ENCODE measurements around the gene SCIN.

SCIN gene

GRCh38 chr7:12683678-12684585 lies 113.4 kb downstream of the SCIN start:
- TF ChIP-seq GATA2 (IDR thresholded peaks at IDR 0.05; ENCODE audit: low read depth, low read length) (no peak), GATA3 (IDR thresholded peaks at IDR 0.05; ENCODE audit: low read depth, low read length) (no peak)

DNA sequence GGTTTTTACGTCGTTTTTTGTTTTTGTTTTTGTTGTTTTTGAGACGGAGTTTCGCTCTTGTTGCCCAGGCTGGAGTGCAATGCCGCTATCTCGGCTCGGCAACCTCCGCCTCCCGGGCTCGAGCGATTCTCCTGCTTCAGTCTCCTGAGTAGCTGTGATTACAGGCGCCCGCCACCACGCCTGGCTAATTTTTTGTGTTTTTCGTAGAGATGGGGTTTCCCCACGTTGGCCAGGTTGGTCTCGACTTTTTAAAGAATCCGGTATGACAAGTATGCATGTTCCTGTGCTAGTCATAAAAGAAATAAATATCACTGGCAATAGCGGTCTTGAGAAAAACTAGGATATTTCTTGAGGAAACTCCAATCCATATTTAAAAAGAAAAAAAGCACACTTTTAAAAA lies 114.2 kb downstream of the SCIN start:
- TF ChIP-seq GATA3 (IDR thresholded peaks at IDR 0.05; ENCODE audit: low read depth, low read length) (no peak), GATA2 (IDR thresholded peaks at IDR 0.05; ENCODE audit: low read depth, low read length) (no peak)

- TF ChIP-seq GATA3 (IDR thresholded peaks at IDR 0.05; ENCODE audit: low read depth, low read length) = no peak
- TF ChIP-seq GATA2 (IDR thresholded peaks at IDR 0.05; ENCODE audit: low read depth, low read length) = no peak
Observed at GRCh38 chr7:12685550-12685949, 115.0 kb downstream of the SCIN start.

DNA sequence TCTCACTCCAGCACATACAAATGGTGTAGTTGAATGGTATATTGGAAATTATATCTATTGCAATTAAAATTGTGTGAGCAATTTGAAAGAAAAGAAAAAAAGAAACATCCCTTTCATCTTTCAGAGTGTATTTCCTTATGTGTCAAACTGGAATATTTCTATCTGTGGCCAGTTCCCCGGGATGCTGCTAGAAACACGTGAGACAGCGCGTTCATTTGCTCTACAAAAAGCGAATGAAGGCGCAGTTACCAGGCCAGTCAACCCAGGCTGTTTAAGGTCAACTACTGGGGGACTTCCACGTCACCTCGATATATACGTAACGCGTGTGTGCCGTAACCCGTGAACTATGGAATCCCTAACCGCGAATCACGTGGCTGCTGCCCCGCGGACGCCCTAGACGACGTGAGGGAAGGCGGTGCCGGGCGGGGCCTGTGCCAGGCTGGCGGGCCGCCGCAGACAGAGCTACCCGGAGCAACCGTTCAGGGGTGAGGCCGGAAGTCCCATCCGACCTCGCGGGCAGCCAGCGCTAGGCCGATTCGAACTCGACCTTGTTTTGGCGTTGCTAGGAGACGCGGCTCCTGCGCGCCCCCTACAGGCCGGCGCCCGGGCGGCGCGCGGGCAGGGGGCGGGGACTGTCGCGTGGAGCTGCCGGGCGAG lies 115.8 kb downstream of the SCIN start:
- TF ChIP-seq GATA2 (IDR thresholded peaks at IDR 0.05; ENCODE audit: low read depth, low read length) (0 out of 2 replicates have a peak, but pooled peaks have one; percentile 7), GATA3 (IDR thresholded peaks at IDR 0.05; ENCODE audit: low read depth, low read length) (no peak)

DNA sequence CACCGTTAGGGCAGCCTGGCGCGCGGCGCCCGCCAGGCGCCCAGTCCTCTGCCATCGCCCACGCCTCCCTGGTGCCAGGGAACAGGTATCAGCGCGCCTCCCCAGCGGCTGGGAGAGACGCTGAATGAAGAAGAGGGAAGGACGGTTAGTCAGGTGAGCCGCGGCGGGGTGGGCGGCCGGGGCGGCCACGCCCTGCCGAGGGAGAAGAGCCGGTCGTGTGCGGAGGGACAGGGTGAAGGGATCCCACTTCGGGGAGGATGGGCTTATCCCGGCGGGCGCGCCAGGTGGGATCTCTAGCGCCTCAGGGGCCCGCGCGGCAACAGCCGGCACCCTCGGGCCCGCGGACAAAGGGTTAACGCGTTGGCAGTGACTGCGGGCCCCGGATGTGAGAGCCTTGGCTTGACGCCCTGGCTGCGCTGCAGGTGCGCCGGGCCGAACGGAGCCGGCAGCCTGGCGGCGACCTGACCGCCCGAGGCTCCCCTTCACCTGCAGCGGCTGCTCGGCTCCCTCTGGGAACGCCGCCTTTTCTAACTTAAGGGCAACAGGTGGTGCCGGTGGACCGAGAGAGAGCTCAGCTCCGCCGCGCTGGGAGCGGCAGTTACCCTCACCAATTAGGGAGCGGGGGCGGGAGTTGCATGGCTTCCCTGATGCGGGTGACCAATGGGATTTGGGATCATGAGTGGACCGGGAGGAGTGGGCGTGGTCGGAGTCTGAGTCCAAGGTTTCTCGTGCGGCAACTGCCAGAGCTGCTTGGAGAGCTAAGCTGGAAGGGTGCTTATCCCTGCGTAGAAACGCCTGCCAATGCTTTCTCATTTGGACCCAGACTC lies 116.6 kb downstream of the SCIN start, which contains the start of gene ARL4A:
Gene ARL4A, plus strand, starts transcription at position 743 of the 827 bp plus-strand sequence. CDS start 622 bp downstream, outside the sequence.
- no peak for TF ChIP-seq GATA3 (IDR thresholded peaks at IDR 0.05; ENCODE audit: low read depth, low read length)
- TF ChIP-seq GATA2 (IDR thresholded peaks at IDR 0.05; ENCODE audit: low read depth, low read length) = peak; percentile 1; the same call in 1 of the 2 replicates

DNA sequence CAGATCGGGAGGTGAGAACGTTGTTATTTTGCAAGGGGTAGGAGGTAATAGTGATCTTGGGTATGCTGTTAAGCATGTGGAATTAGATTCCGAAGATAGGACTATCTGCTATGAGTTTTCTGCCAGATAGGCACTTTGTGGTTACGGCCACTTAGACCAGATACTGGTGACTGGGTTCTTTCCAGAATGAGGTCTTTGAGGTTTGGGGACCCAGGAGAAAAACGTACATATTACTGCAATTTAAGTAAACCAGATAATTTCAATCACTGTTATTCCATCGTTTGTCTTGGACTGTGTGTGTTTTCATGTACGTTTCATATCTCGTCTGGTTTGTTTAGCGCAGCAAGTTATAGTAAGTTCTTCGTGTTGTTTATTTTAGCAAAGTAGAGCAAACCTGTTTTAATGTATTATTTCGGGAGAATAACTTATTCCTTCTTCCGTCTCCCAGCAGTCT lies 117.2 kb downstream of the SCIN start:
- TF ChIP-seq GATA3 (IDR thresholded peaks at IDR 0.05; ENCODE audit: low read depth, low read length) = no peak
- TF ChIP-seq GATA2 (IDR thresholded peaks at IDR 0.05; ENCODE audit: low read depth, low read length) = peak; percentile 58

DNA sequence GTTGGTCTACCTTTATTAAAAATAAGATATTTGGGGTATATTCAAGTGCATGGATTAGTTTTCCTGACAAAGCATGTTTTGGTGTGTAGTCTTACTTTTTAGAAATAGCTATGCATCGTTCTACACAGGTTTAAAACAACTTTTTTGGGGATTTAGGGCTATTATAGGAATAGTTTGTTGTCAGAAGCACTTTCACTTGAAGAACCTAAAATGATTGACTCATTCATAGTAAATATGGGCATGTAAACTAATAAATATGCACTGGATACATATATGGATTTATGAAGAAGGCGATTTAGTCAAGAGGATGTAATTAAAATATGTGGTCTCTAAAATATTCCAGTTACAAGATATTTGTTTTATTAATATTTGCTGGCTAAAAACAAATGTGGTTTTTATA lies 118.9 kb downstream of the SCIN start:
- TF ChIP-seq GATA3 (IDR thresholded peaks at IDR 0.05; ENCODE audit: low read depth, low read length) (no peak), GATA2 (IDR thresholded peaks at IDR 0.05; ENCODE audit: low read depth, low read length) (no peak)

GRCh38 chr7:12690041-12690878 lies 119.7 kb downstream of the SCIN start:
- TF ChIP-seq GATA2 (IDR thresholded peaks at IDR 0.05; ENCODE audit: low read depth, low read length) (no peak), GATA3 (IDR thresholded peaks at IDR 0.05; ENCODE audit: low read depth, low read length) (no peak)

- TF ChIP-seq GATA3 (IDR thresholded peaks at IDR 0.05; ENCODE audit: low read depth, low read length) (no peak), GATA2 (IDR thresholded peaks at IDR 0.05; ENCODE audit: low read depth, low read length) (no peak)
Observed at GRCh38 chr7:12692035-12692434, 121.5 kb downstream of the SCIN start.

GRCh38 chr7:12692479-12693259 lies 122.1 kb downstream of the SCIN start:
- TF ChIP-seq GATA2 (IDR thresholded peaks at IDR 0.05; ENCODE audit: low read depth, low read length) = no peak
- peak; percentile 80 for TF ChIP-seq GATA3 (IDR thresholded peaks at IDR 0.05; ENCODE audit: low read depth, low read length)

GRCh38 chr7:12694817-12695216 lies 124.3 kb downstream of the SCIN start:
- TF ChIP-seq GATA2 (IDR thresholded peaks at IDR 0.05; ENCODE audit: low read depth, low read length) (no peak), GATA3 (IDR thresholded peaks at IDR 0.05; ENCODE audit: low read depth, low read length) (no peak)

GRCh38 chr7:12695965-12696364 lies 125.4 kb downstream of the SCIN start:
- TF ChIP-seq GATA3 (IDR thresholded peaks at IDR 0.05; ENCODE audit: low read depth, low read length) = no peak
- no peak for TF ChIP-seq GATA2 (IDR thresholded peaks at IDR 0.05; ENCODE audit: low read depth, low read length)

Measured in SH-SY5Y (cell line).